Mesothelial cell of epicardium (in vitro differentiated cells): ENCODE data around the gene HNF1B. TPM values are rescaled to one million over a fixed set of nuclear protein-coding genes. Genes with fewer than 3 reads are reported as not detected.

Source experiments
- DNase-seq, 2 experiments: peaks; one replicate each; pipeline ENCODE4 v3.0.0; 2021; ENCODE audit warnings: low spot score in 2 of 2; ENCODE audit not compliant: unreplicated experiment in 2 of 2
- H3K27ac Mint-ChIP-seq: 2 replicates; pipeline ENCODE4 v1.8.0; 2021; ENCODE audit warnings: mixed read lengths
- H3K27me3 Mint-ChIP-seq: 2 replicates; pipeline ENCODE4 v1.8.0; 2021; ENCODE audit warnings: low read depth, mixed read lengths
- H3K36me3 Mint-ChIP-seq: 2 replicates; pipeline ENCODE4 v1.8.0; 2021; ENCODE audit warnings: mixed read lengths
- H3K4me1 Mint-ChIP-seq: 2 replicates; pipeline ENCODE4 v1.8.0; 2021; ENCODE audit warnings: mixed read lengths
- H3K4me3 Mint-ChIP-seq: 2 replicates; pipeline ENCODE4 v1.8.0; 2021; ENCODE audit warnings: mild to moderate bottlenecking, moderate library complexity, mixed read lengths
- H3K9me3 Mint-ChIP-seq: 2 replicates; pipeline ENCODE4 v1.8.0; 2021; ENCODE audit warnings: mixed read lengths
- CTCF ChIP-seq: fragments of 200-600 bp; sonication (generic); IDR thresholded peaks from one replicate; pipeline ENCODE4 v1.5.0; 2021; ENCODE audit warnings: antibody characterized with exemption; ENCODE audit not compliant: unreplicated experiment
- total RNA-seq: library from RNA; stranded (reverse); gene quantifications from 3 replicates; pipeline ENCODE4 v1.2.1, GENCODE V29; 2021

The HNF1B gene
- total RNA-seq, 1 donor from 2014 or later: 0.29 TPM

GRCh38 chr17:37650419-37651003 lies 94.3 kb downstream of the HNF1B start:
- no peak for TF ChIP-seq CTCF
- H3K27me3 Mint-ChIP-seq: peaks cover 70% of the 10 kb centered on the region
- H3K9me3 Mint-ChIP-seq: no peaks in the 10 kb centered on the region
- no peak overlapping the region for H3K27ac Mint-ChIP-seq
- H3K4me3 Mint-ChIP-seq: no peak overlapping the region
- no peak for DNase-seq
- H3K36me3 Mint-ChIP-seq: no peaks in the 10 kb centered on the region
- peaks cover 7% of the 10 kb centered on the region for H3K4me1 Mint-ChIP-seq

GRCh38 chr17:37648555-37648954 lies 96.3 kb downstream of the HNF1B start:
- DNase-seq: no peak
- TF ChIP-seq CTCF: no peak
- H3K9me3 Mint-ChIP-seq: no peaks in the 10 kb centered on the region
- H3K27ac Mint-ChIP-seq: no peak overlapping the region
- H3K4me1 Mint-ChIP-seq: peaks cover 15% of the 10 kb centered on the region
- no peak overlapping the region for H3K4me3 Mint-ChIP-seq
- no peaks in the 10 kb centered on the region for H3K36me3 Mint-ChIP-seq
- peaks cover 79% of the 10 kb centered on the region for H3K27me3 Mint-ChIP-seq

GRCh38 chr17:37647856-37648255 lies 97.0 kb downstream of the HNF1B start:
- DNase-seq: no peak
- H3K9me3 Mint-ChIP-seq: no peaks in the 10 kb centered on the region
- no peak overlapping the region for H3K4me3 Mint-ChIP-seq
- no peak overlapping the region for H3K27ac Mint-ChIP-seq
- no peaks in the 10 kb centered on the region for H3K36me3 Mint-ChIP-seq
- H3K27me3 Mint-ChIP-seq: peaks cover 75% of the 10 kb centered on the region
- no peak for TF ChIP-seq CTCF
- H3K4me1 Mint-ChIP-seq: peaks cover 15% of the 10 kb centered on the region

- H3K27ac Mint-ChIP-seq: peak overlapping the region; percentile 95
- peaks cover 15% of the 10 kb centered on the region for H3K36me3 Mint-ChIP-seq
- H3K27me3 Mint-ChIP-seq: peaks cover 46% of the 10 kb centered on the region
- peak overlapping the region; percentile 90 for H3K4me3 Mint-ChIP-seq
- peaks cover 24% of the 10 kb centered on the region for H3K4me1 Mint-ChIP-seq
- no peaks in the 10 kb centered on the region for H3K9me3 Mint-ChIP-seq
- no peak for TF ChIP-seq CTCF
- DNase-seq: no peak
Observed at GRCh38 chr17:37643869-37644268, 101.0 kb downstream of the HNF1B start.

- no peak for TF ChIP-seq CTCF
Observed at GRCh38 chr17:37643118-37643766, 101.6 kb downstream of the HNF1B start, which contains the start of gene DDX52. DDX52 (minus strand) TSS chr17:37643446; CDS start chr17:37643420, 26 bp downstream.

More at GRCh38 chr17:37643118-37643766, 101.6 kb downstream of the HNF1B start, which contains the start of gene DDX52:
- peak; percentile 81 to 87 for DNase-seq
- Mint-ChIP-seq H3K4me1 (peaks cover 24% of the 10 kb centered on the region), H3K9me3 (no peaks in the 10 kb centered on the region), H3K4me3 (peak within 1 kb of the TSS; percentile 90), H3K36me3 (peaks cover 20% of the 10 kb centered on the region), H3K27me3 (peaks cover 40% of the 10 kb centered on the region), H3K27ac (peak within 1 kb of the TSS; percentile 95)
